ENCODE data around the gene SPHK1. TPM values are rescaled to one million over a fixed set of nuclear protein-coding genes. Genes with fewer than 3 reads are reported as not detected.
A peak's percentile ranks its signal among the peaks of the same experiment; 100 is the strongest.

SPHK1 gene
- total and polyA plus RNA-seq, 7 experiments from 2014 or later, result 0.43 to 14.1 (median 0.57) TPM

- Mint-ChIP-seq H3K4me1 (peaks cover 4 to 17% (median 10%) of the 10 kb centered on the region in 7 donors), H3K9me3 (peaks cover 0 to 1% (median 0%) of the 10 kb centered on the region in 11 donors), H3K27me3 (no peaks in the 10 kb centered on the region), H3K4me3 (peak overlapping the region in 3 of 10 donors; percentile 21 to 93 (median 75)), H3K36me3 (peaks cover 0 to 7% (median 0%) of the 10 kb centered on the region in 5 donors), H3K27ac (peak overlapping the region in 2 of 9 donors; percentile 25 to 77)
- no peak overlapping the region for H3K4me3 ChIP-seq (ENCODE audit: low read length)
- DNase-seq (no peak), ATAC-seq (no peak)
- ChIA-PET POLR2A (interaction anchor here (0.6 to 1.4 kb wide), 2 partner anchors 11 to 121 kb away, joined by 3 to 4 read pairs; no protein-coding TSS in a partner anchor), CTCF (interaction anchor here (0.6 to 3.1 kb wide), 3 partner anchors 10 to 459 kb away, joined by 3 to 18 read pairs (median 3); no protein-coding TSS in a partner anchor)
- peaks cover 0 to 15% of the 10 kb centered on the region in 2 donors for H3K4me1 ChIP-seq (ENCODE audit: control insufficient read depth in 2 of 2, insufficient read depth in 2 of 2, low read length in 2 of 2)
- H3K27me3 ChIP-seq (ENCODE audit: control insufficient read depth in 2 of 2, insufficient read depth in 2 of 2, low read length in 2 of 2), result no peaks in the 10 kb centered on the region
- no peak overlapping the region for H3K27ac ChIP-seq (ENCODE audit: low read depth, low read length)
- peaks cover 0 to 25% (median 0%) of the 10 kb centered on the region in 3 experiments for H3K36me3 ChIP-seq (ENCODE audit: control insufficient read depth in 2 of 3, insufficient read depth in 3 of 3, low read length in 3 of 3)
- no peaks in the 10 kb centered on the region for H3K9me3 ChIP-seq (ENCODE audit: control insufficient read depth in 2 of 3, low read length in 3 of 3)
- intact Hi-C loops (cut with micrococcal nuclease), result no loop called here
These were observed 2.8 kb downstream of the SPHK1 start for GRCh38 chr17:76386966-76387765.

- CTCF ChIA-PET, result no interaction called here
- peak overlapping the region in 1 of 9 donors; percentile 31 for H3K27ac Mint-ChIP-seq
- intact Hi-C loops (cut with micrococcal nuclease), result no loop called here
These were observed 4.8 kb downstream of the SPHK1 start for GRCh38 chr17:76388966-76389888.

GRCh38 chr17:76390003-76390421 is 5.6 kb downstream of the SPHK1 start:
- Histone ChIP-seq H3K27me3 (ENCODE audit: control insufficient read depth in 2 of 2, insufficient read depth in 2 of 2, low read length in 2 of 2) (no peaks in the 10 kb centered on the region), H3K36me3 (ENCODE audit: control insufficient read depth in 2 of 3, insufficient read depth in 3 of 3, low read length in 3 of 3) (peaks cover 0 to 38% (median 0%) of the 10 kb centered on the region in 3 experiments), H3K4me3 (ENCODE audit: low read length) (no peak overlapping the region), H3K9me3 (ENCODE audit: control insufficient read depth in 2 of 3, low read length in 3 of 3) (no peaks in the 10 kb centered on the region), H3K27ac (ENCODE audit: low read depth, low read length) (no peak overlapping the region), H3K4me1 (ENCODE audit: control insufficient read depth in 2 of 2, insufficient read depth in 2 of 2, low read length in 2 of 2) (peaks cover 0 to 11% of the 10 kb centered on the region in 2 donors)
- Mint-ChIP-seq H3K9me3 (no peaks in the 10 kb centered on the region), H3K4me1 (peaks cover 0 to 12% (median 6%) of the 10 kb centered on the region in 7 donors), H3K27ac (peak overlapping the region in 1 of 9 donors; percentile 76), H3K4me3 (no peak overlapping the region), H3K36me3 (peaks cover 0 to 14% (median 3%) of the 10 kb centered on the region in 5 donors), H3K27me3 (no peaks in the 10 kb centered on the region)
- ATAC-seq (no peak), DNase-seq (no peak)
- POLR2A ChIA-PET, result interaction anchor here (0.6 kb wide), 1 partner anchor 784 kb away, joined by 3 read pairs; no protein-coding TSS in a partner anchor
- intact Hi-C loops (cut with micrococcal nuclease), result no loop called here
- CTCF ChIA-PET, result interaction anchor here (0.6 kb wide), 1 partner anchor 385 kb away, joined by 3 read pairs; no protein-coding TSS in a partner anchor

More at GRCh38 chr17:76388966-76389888, 4.8 kb downstream of the SPHK1 start:
- H3K36me3 ChIP-seq (ENCODE audit: control insufficient read depth in 2 of 3, insufficient read depth in 3 of 3, low read length in 3 of 3), result peaks cover 0 to 36% (median 0%) of the 10 kb centered on the region in 3 experiments
- peaks cover 0 to 15% of the 10 kb centered on the region in 2 donors for H3K4me1 ChIP-seq (ENCODE audit: control insufficient read depth in 2 of 2, insufficient read depth in 2 of 2, low read length in 2 of 2)
- H3K4me1 Mint-ChIP-seq, result peaks cover 0 to 12% (median 6%) of the 10 kb centered on the region in 7 donors
- peaks cover 0 to 12% (median 3%) of the 10 kb centered on the region in 5 donors for H3K36me3 Mint-ChIP-seq
- H3K27me3 ChIP-seq (ENCODE audit: control insufficient read depth in 2 of 2, insufficient read depth in 2 of 2, low read length in 2 of 2), result no peaks in the 10 kb centered on the region
- no peaks in the 10 kb centered on the region for H3K27me3 Mint-ChIP-seq
- no peak for ATAC-seq
- POLR2A ChIA-PET, result interaction anchor here (0.6 kb wide), 1 partner anchor 785 kb away, joined by 3 read pairs; no protein-coding TSS in a partner anchor
- no peaks in the 10 kb centered on the region for H3K9me3 Mint-ChIP-seq
- H3K4me3 Mint-ChIP-seq, result peak overlapping the region in 1 of 10 donors; percentile 26
- H3K9me3 ChIP-seq (ENCODE audit: control insufficient read depth in 2 of 3, low read length in 3 of 3), result no peaks in the 10 kb centered on the region
- no peak overlapping the region for H3K4me3 ChIP-seq (ENCODE audit: low read length)
- no peak overlapping the region for H3K27ac ChIP-seq (ENCODE audit: low read depth, low read length)
- DNase-seq, result no peak

- ATAC-seq (no peak), DNase-seq (no peak)
- intact Hi-C loops (cut with micrococcal nuclease), result no loop called here
- Mint-ChIP-seq H3K4me3 (no peak overlapping the region), H3K36me3 (peaks cover 0 to 21% (median 3%) of the 10 kb centered on the region in 5 donors), H3K27me3 (no peaks in the 10 kb centered on the region), H3K4me1 (peaks cover 0 to 9% (median 5%) of the 10 kb centered on the region in 7 donors), H3K9me3 (no peaks in the 10 kb centered on the region), H3K27ac (peak overlapping the region in 1 of 9 donors; percentile 45)
- H3K27me3 ChIP-seq (ENCODE audit: control insufficient read depth in 2 of 2, insufficient read depth in 2 of 2, low read length in 2 of 2), result no peaks in the 10 kb centered on the region
- no peaks in the 10 kb centered on the region for H3K9me3 ChIP-seq (ENCODE audit: control insufficient read depth in 2 of 3, low read length in 3 of 3)
- H3K4me1 ChIP-seq (ENCODE audit: control insufficient read depth in 2 of 2, insufficient read depth in 2 of 2, low read length in 2 of 2), result no peaks in the 10 kb centered on the region
- CTCF ChIA-PET, result interaction anchor here (1.3 kb wide), 1 partner anchor 117 kb away, joined by 3 read pairs; no protein-coding TSS in a partner anchor
- H3K36me3 ChIP-seq (ENCODE audit: control insufficient read depth in 2 of 3, insufficient read depth in 3 of 3, low read length in 3 of 3), result peaks cover 0 to 49% (median 3%) of the 10 kb centered on the region in 3 experiments
- POLR2A ChIA-PET, result interaction anchor here (0.6 kb wide), 1 partner anchor 611 kb away, joined by 3 read pairs; no protein-coding TSS in a partner anchor
- no peak overlapping the region for H3K27ac ChIP-seq (ENCODE audit: low read depth, low read length)
- no peak overlapping the region for H3K4me3 ChIP-seq (ENCODE audit: low read length)
These were observed 6.8 kb downstream of the SPHK1 start for GRCh38 chr17:76391200-76391715.

- peaks cover 7 to 35% (median 13%) of the 10 kb centered on the region in 5 donors for H3K36me3 Mint-ChIP-seq
- ChIA-PET CTCF (no interaction called here), POLR2A (no interaction called here)
- no peaks in the 10 kb centered on the region for H3K9me3 Mint-ChIP-seq
- H3K4me1 ChIP-seq (ENCODE audit: control insufficient read depth in 2 of 2, insufficient read depth in 2 of 2, low read length in 2 of 2), result no peaks in the 10 kb centered on the region
- H3K9me3 ChIP-seq (ENCODE audit: control insufficient read depth in 2 of 3, low read length in 3 of 3), result no peaks in the 10 kb centered on the region
- no peaks in the 10 kb centered on the region for H3K27me3 Mint-ChIP-seq
- no peaks in the 10 kb centered on the region for H3K27me3 ChIP-seq (ENCODE audit: control insufficient read depth in 2 of 2, insufficient read depth in 2 of 2, low read length in 2 of 2)
- peak overlapping the region in 3 of 9 donors; percentile 33 to 56 (median 45) for H3K27ac Mint-ChIP-seq
- peaks cover 0 to 5% (median 0%) of the 10 kb centered on the region in 7 donors for H3K4me1 Mint-ChIP-seq
- no peak overlapping the region for H3K27ac ChIP-seq (ENCODE audit: low read depth, low read length)
- ATAC-seq (no peak), DNase-seq (no peak)
- H3K36me3 ChIP-seq (ENCODE audit: control insufficient read depth in 2 of 3, insufficient read depth in 3 of 3, low read length in 3 of 3), result peaks cover 0 to 74% (median 6%) of the 10 kb centered on the region in 3 experiments
- H3K4me3 Mint-ChIP-seq, result no peak overlapping the region
- no peak overlapping the region for H3K4me3 ChIP-seq (ENCODE audit: low read length)
- intact Hi-C loops (cut with micrococcal nuclease), result no loop called here
These were observed 9.8 kb downstream of the SPHK1 start for GRCh38 chr17:76394166-76394565.

- Mint-ChIP-seq H3K27me3 (no peaks in the 10 kb centered on the region), H3K4me3 (no peak overlapping the region), H3K27ac (no peak overlapping the region), H3K4me1 (peaks cover 0 to 5% (median 0%) of the 10 kb centered on the region in 7 donors), H3K9me3 (no peaks in the 10 kb centered on the region), H3K36me3 (peaks cover 9 to 42% (median 15%) of the 10 kb centered on the region in 5 donors)
- DNase-seq (no peak), ATAC-seq (no peak)
- intact Hi-C loops (cut with micrococcal nuclease), result no loop called here
- ChIA-PET POLR2A (no interaction called here), CTCF (interaction anchor here (1.0 to 3.8 kb wide), 3 partner anchors 13 to 215 kb away, joined by 3 to 73 read pairs (median 4); no protein-coding TSS in a partner anchor)
- no peak overlapping the region for H3K27ac ChIP-seq (ENCODE audit: low read depth, low read length)
- H3K4me1 ChIP-seq (ENCODE audit: control insufficient read depth in 2 of 2, insufficient read depth in 2 of 2, low read length in 2 of 2), result no peaks in the 10 kb centered on the region
- H3K9me3 ChIP-seq (ENCODE audit: control insufficient read depth in 2 of 3, low read length in 3 of 3), result no peaks in the 10 kb centered on the region
- H3K36me3 ChIP-seq (ENCODE audit: control insufficient read depth in 2 of 3, insufficient read depth in 3 of 3, low read length in 3 of 3), result peaks cover 0 to 79% (median 6%) of the 10 kb centered on the region in 3 experiments
- H3K4me3 ChIP-seq (ENCODE audit: low read length), result no peak overlapping the region
- no peaks in the 10 kb centered on the region for H3K27me3 ChIP-seq (ENCODE audit: control insufficient read depth in 2 of 2, insufficient read depth in 2 of 2, low read length in 2 of 2)
These were observed 11.6 kb downstream of the SPHK1 start for GRCh38 chr17:76395980-76396379.
